ENCODE results near the gene ASB13. TPM values are rescaled to one million over a fixed set of nuclear protein-coding genes. Genes with fewer than 3 reads are reported as not detected.

Gene ASB13
- total RNA-seq, 1 experiment from 2014 or later = 18.4 TPM

DNA sequence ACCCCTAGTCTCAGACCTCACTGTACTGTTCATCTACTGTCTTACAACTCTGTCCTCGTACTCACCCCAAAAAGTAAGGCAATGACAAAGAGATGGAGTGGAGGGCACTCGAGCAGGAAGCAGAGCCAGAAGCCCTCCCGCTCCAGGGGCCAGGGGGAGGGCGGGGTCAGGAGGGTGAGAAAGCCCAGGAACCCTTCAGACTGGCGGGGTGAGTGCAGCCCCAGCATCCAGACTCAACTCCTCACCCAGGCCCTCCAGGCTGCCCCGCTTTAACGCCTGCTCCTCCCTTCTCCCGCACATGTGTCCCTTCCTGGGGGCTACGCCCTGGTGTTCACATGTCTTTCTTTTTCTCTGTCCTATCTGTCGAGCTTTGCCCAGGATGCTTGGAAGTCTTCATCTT is 75.6 kb downstream of the ASB13 start:
- no TSS peak for BruUV-seq (replicated peaks)
- Histone ChIP-seq H3K36me3 (ENCODE audit: control insufficient read depth, insufficient read depth, low read length) (no peaks in the 10 kb centered on the region), H3K27ac (ENCODE audit: low read length) (no peak overlapping the region), H3K9me3 (ENCODE audit: control insufficient read depth, insufficient read depth, low read depth, low read length) (no peaks in the 10 kb centered on the region), H3K27me3 (ENCODE audit: control insufficient read depth, insufficient read depth, low read length) (no peaks in the 10 kb centered on the region), H3K4me3 (ENCODE audit: low read depth in 2 of 2, low read length in 2 of 2) (no peak overlapping the region), H3K4me1 (ENCODE audit: control insufficient read depth, insufficient read depth, low read length) (peaks cover 15% of the 10 kb centered on the region)
- ATAC-seq (no peak), DNase-seq (ENCODE audit: low read depth, low spot score) (no peak)
- intact Hi-C loops (cut with micrococcal nuclease; ENCODE audit: unreplicated experiment) = no loop called here
- TF ChIP-seq TCF7L2 (IDR thresholded peaks at IDR 0.05; ENCODE audit: low read depth, low read length) = no peak
- no peak for TF ChIP-seq REST (IDR thresholded peaks at IDR 0.05; ENCODE audit: insufficient read depth in 1 of 2, low read depth in 2 of 2, low read length in 1 of 2)
- no peak for TF ChIP-seq POLR2AphosphoS5 (IDR thresholded peaks at IDR 0.05; ENCODE audit: low read depth, low read length)
- no peak for TF ChIP-seq SIN3A (IDR thresholded peaks at IDR 0.05; ENCODE audit: borderline replicate concordance, insufficient read depth, low read depth, low read length)
- no peak for TF ChIP-seq CTCF (IDR thresholded peaks at IDR 0.05)
- in situ Hi-C loops (cut with HindIII; ENCODE audit: low pct_unique_long_range_greater_than_20kb, low sequenced_read_pairs) = no loop called here
- ChIA-PET CTCF (no interaction called here), POLR2A (no interaction called here)

DNA sequence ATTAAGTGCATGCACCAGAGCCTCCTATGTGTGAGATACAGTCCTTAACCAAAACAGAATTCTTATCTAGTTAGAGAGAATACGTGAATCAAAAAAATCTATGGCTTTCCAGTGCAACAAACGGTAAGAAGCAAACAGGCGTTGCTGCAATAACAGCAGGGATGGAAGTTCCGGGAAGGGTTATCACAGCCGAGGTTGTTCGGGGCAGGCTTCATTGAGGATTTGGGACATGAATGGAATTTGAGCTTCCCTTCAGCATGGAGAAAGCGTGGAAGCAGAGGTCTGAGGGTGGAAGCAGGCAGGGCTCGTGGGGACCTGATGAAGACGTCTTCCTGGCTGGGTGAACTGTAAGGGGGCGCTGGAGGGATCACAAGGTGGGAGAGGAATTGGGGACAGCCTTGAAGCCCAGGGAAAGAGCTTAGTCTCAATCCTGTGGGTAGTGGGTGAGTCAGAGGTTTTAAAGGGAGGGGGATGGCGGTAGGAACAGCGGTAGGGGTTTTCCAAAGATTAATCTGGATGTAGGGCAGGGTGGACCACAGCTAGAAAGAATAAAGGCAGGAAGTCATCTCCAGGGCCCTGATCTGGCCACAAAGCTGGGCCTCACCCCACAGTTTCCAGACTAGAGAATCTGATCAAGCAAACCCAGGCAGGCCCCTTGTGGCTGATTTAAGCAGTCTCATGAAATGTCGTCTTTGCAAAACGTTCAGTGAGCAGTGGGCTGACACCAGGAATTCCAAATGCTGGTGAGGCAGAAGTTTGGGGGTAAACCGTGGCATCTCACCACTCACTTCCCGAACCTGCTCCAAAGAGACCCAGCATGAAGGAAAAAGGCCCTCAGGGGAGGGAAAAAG is 76.5 kb downstream of the ASB13 start:
- POLR2A ChIA-PET = no interaction called here
- Histone ChIP-seq H3K9me3 (ENCODE audit: control insufficient read depth, insufficient read depth, low read depth, low read length) (no peaks in the 10 kb centered on the region), H3K4me1 (ENCODE audit: control insufficient read depth, insufficient read depth, low read length) (peaks cover 6% of the 10 kb centered on the region), H3K4me3 (ENCODE audit: low read depth in 2 of 2, low read length in 2 of 2) (no peak overlapping the region), H3K36me3 (ENCODE audit: control insufficient read depth, insufficient read depth, low read length) (no peaks in the 10 kb centered on the region), H3K27ac (ENCODE audit: low read length) (no peak overlapping the region), H3K27me3 (ENCODE audit: control insufficient read depth, insufficient read depth, low read length) (no peaks in the 10 kb centered on the region)
- in situ Hi-C loops (cut with HindIII; ENCODE audit: low pct_unique_long_range_greater_than_20kb, low sequenced_read_pairs) = no loop called here
- peak; percentile 40; the same call in 1 of the 2 replicates for ATAC-seq
- CTCF ChIA-PET = no interaction called here
- TF ChIP-seq TCF7L2 (IDR thresholded peaks at IDR 0.05; ENCODE audit: low read depth, low read length) = no peak
- no peak for TF ChIP-seq CTCF (IDR thresholded peaks at IDR 0.05)
- TF ChIP-seq SIN3A (IDR thresholded peaks at IDR 0.05; ENCODE audit: borderline replicate concordance, insufficient read depth, low read depth, low read length) = no peak
- TF ChIP-seq REST (IDR thresholded peaks at IDR 0.05; ENCODE audit: insufficient read depth in 1 of 2, low read depth in 2 of 2, low read length in 1 of 2) = no peak
- TF ChIP-seq POLR2AphosphoS5 (IDR thresholded peaks at IDR 0.05; ENCODE audit: low read depth, low read length) = no peak
- intact Hi-C loops (cut with micrococcal nuclease; ENCODE audit: unreplicated experiment) = no loop called here
- DNase-seq (ENCODE audit: low read depth, low spot score) = no peak
- no TSS peak for BruUV-seq (replicated peaks)
